Muscle of arm (tissue), 12 donors: ENCODE data around the gene RNPEP. TPM values are rescaled to one million over a fixed set of nuclear protein-coding genes. Genes with fewer than 3 reads are reported as not detected.
"Not testable (repeated sequence)": the region's sequence is repeated elsewhere in the genome, so short reads cannot be mapped to it uniquely, and the experiment has no call there.

Experiments
- DNase-seq: peaks from one replicate; pipeline ENCODE4 v3.0.0-alpha.2; 2013
- polyA plus RNA-seq, 12 donors: library from polyadenylated mRNA; unstranded; fragments of 120-200 nt; gene quantifications; one replicate each; pipeline ENCODE4 v1.2.1, GENCODE V29; 2013; ENCODE audit not compliant: insufficient read length in 12 of 12

The RNPEP gene
- polyA plus RNA-seq, 12 donors, result 18.3 to 40.7 (median 21.6) TPM; not detected in 1

GRCh38 chr1:202009326-202010179 lies 27.1 kb downstream of the RNPEP start:
- DNase-seq, result peak; percentile 86

GRCh38 chr1:202010180-202011015 lies 27.9 kb downstream of the RNPEP start, which contains the start of gene ELF3:
TSS of gene ELF3 (plus strand) at chr1:202010587. CDS start at chr1:202011137, 550 bp downstream.
- DNase-seq, result no peak

- DNase-seq, result no peak
Measured at GRCh38 chr1:202011994-202012393, 29.5 kb downstream of the RNPEP start.

GRCh38 chr1:202012544-202013478 lies 30.4 kb downstream of the RNPEP start:
- no peak for DNase-seq

GRCh38 chr1:202013603-202014002 lies 31.2 kb downstream of the RNPEP start:
- no peak for DNase-seq

GRCh38 chr1:202014060-202014459 lies 31.6 kb downstream of the RNPEP start:
- DNase-seq, result no peak

DNA sequence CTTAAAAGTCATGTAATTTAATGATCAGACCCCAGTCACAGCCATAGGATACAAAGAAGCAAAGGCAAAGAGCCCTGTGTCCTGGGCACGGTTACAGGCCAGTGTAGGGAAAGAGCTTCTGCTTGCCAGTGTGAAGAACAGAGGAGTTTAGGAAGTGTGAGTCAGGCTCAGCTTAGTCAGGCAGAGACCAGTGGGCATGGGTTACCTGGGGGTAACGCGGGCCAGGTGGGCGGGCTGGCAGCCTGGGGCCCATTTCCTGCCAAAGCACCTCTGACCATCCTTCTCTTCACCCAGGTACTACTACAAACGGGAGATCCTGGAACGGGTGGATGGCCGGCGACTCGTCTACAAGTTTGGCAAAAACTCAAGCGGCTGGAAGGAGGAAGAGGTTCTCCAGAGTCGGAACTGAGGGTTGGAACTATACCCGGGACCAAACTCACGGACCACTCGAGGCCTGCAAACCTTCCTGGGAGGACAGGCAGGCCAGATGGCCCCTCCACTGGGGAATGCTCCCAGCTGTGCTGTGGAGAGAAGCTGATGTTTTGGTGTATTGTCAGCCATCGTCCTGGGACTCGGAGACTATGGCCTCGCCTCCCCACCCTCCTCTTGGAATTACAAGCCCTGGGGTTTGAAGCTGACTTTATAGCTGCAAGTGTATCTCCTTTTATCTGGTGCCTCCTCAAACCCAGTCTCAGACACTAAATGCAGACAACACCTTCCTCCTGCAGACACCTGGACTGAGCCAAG lies 32.6 kb downstream of the RNPEP start:
- no peak for DNase-seq

DNA sequence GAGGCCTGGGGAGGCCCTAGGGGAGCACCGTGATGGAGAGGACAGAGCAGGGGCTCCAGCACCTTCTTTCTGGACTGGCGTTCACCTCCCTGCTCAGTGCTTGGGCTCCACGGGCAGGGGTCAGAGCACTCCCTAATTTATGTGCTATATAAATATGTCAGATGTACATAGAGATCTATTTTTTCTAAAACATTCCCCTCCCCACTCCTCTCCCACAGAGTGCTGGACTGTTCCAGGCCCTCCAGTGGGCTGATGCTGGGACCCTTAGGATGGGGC lies 33.2 kb downstream of the RNPEP start:
- DNase-seq, result no peak

DNA sequence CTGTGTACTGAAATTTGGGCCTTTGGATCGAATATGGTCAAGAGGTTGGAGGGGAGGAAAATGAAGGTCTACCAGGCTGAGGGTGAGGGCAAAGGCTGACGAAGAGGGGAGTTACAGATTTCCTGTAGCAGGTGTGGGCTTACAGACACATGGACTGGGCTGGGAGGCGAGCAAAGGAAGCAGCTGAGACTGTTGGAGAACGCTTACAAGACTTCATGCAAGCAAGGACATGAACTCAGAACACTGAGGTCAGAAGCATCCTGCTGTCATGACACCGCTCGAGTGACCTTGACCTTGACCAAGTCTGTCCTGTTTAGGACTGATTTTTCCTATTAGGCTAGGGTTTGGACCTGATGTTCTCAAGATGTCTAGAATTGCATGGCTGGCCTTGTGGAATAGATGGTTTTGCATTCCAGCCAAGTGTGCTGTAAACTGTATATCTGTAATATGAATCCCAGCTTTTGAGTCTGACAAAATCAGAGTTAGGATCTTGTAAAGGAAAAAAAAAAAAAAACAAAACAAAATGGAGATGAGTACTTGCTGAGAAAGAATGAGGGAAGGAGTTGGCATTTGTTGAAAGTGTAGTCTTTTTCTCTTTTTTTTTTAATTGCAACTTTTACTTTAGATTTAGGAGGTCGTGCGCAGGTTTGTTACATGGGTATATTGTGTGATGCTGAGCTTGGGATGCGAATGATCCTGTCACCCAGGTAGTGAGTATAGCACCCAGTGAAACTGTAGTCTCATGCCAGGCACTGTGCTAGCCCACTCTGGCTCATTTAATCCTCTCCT lies 33.8 kb downstream of the RNPEP start:
- DNase-seq, result no peak

- peak; percentile 39 for DNase-seq
Measured at GRCh38 chr1:202016811-202017748, 34.6 kb downstream of the RNPEP start.

- DNase-seq, result no peak
Measured at GRCh38 chr1:202017749-202018467, 35.5 kb downstream of the RNPEP start.

GRCh38 chr1:202018468-202019234 lies 36.2 kb downstream of the RNPEP start:
- no peak for DNase-seq

- DNase-seq, result not testable (repeated sequence)
Measured at GRCh38 chr1:202019235-202019558, 36.7 kb downstream of the RNPEP start.

GRCh38 chr1:202023001-202023433 lies 40.6 kb downstream of the RNPEP start:
- DNase-seq, result no peak

DNA sequence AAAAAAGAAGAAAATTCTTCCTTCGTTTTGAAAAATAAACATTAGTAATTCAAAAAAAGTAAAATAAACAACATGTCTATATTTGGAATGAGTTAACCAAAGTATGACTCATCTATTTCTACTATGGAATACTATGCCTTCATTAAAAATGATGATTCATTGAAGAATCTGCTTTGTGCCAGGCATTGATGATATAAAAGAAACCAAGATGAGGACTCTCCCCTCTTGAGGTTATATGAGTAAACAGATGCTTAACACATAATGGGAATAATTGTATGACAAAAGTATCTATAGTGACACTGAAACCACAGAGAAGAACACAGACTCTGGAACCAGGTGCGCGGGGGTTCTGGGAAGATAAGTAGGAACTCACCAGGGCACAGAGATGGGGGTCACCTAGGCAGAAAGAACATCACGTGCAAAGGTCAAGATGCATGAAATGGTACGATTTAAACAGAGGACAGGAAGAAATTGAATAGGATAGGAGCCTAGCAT lies 46.8 kb downstream of the RNPEP start:
- DNase-seq, result no peak

DNA sequence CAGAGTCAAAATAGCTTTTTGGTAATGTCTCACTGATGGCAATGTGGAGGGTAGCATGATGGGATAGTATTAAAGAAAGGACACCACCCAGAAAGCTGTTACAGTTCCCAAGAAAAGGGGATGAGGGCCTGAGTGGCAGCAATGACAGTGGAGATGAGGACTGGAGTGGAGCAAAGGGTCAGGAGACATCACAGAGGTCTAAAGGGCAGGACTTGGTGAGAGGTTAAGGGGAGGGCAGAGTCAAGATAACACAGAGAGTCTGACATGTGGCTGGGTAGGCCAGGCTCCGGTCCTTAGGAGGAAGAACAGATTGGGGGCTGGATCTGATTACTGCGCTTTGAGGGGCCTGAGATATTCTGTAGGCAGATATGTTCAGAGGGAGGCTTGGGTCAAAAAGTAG lies 47.3 kb downstream of the RNPEP start:
- DNase-seq, result no peak

GRCh38 chr1:202031796-202032195 lies 49.3 kb downstream of the RNPEP start:
- DNase-seq, result no peak
